ENCODE results near the gene PIK3R2. TPM values are rescaled to one million over a fixed set of nuclear protein-coding genes. Genes with fewer than 3 reads are reported as not detected.

PIK3R2 gene
- total and polyA plus RNA-seq, 2 experiments from 2014 or later = 1.5 to 29.2 TPM

GRCh38 chr19:18211683-18212082, 58.7 kb downstream of the PIK3R2 start:
- no peaks in the 10 kb centered on the region for H4K20me1 ChIP-seq (ENCODE audit: insufficient read depth)
- 79 to 80% methylated on average over 14 of the region's 14 CpGs for WGBS, 2 experiments (ENCODE audit: low coverage in 1 of 2, low lambda C conversion rate in 2 of 2, missing lambda C conversion rate in 2 of 2)

GRCh38 chr19:18214779-18215433, 61.9 kb downstream of the PIK3R2 start:
- Histone ChIP-seq H3K9me3 (ENCODE audit: low read depth) (no peaks in the 10 kb centered on the region), H3K4me3 (no peak overlapping the region), H3K27ac (peak overlapping the region; percentile 18; the same call in 1 of the 2 replicates), H2AFZ (peak overlapping the region; percentile 34; the same call in 1 of the 2 replicates), H3K4me1 (ENCODE audit: insufficient read depth) (peaks cover 8% of the 10 kb centered on the region), H4K20me1 (ENCODE audit: insufficient read depth) (no peaks in the 10 kb centered on the region), H3F3A (ENCODE audit: insufficient read depth) (peaks cover 11% of the 10 kb centered on the region), H3K36me3 (ENCODE audit: low read depth) (no peaks in the 10 kb centered on the region), H3K9me2 (ENCODE audit: insufficient read depth) (no peaks in the 10 kb centered on the region), H3K79me2 (ENCODE audit: insufficient read depth) (no peaks in the 10 kb centered on the region), H3K9ac (no peak overlapping the region), H3K27me3 (replicated peaks; ENCODE audit: insufficient read depth) (no peaks in the 10 kb centered on the region), H3K4me2 (ENCODE audit: unreplicated experiment) (no peak overlapping the region)
- peak; percentile 86 for DNase-seq
- in situ Hi-C loops (cut with MboI) = no loop called here
- TF ChIP-seq EZH2 (IDR thresholded peaks at IDR 0.05; ENCODE audit: insufficient read depth, poor library complexity, severe bottlenecking) (no peak), EZH2phosphoT487 (IDR thresholded peaks at IDR 0.05; ENCODE audit: insufficient read depth, low read depth) (no peak)
- 37 to 43% methylated on average over 7 of the region's 7 CpGs for WGBS, 2 experiments (ENCODE audit: low coverage in 1 of 2, low lambda C conversion rate in 2 of 2, missing lambda C conversion rate in 2 of 2)

More at GRCh38 chr19:18211683-18212082, 58.7 kb downstream of the PIK3R2 start:
- Histone ChIP-seq H3K9me2 (ENCODE audit: insufficient read depth) (no peaks in the 10 kb centered on the region), H3K27me3 (replicated peaks; ENCODE audit: insufficient read depth) (no peaks in the 10 kb centered on the region), H3F3A (ENCODE audit: insufficient read depth) (peaks cover 16% of the 10 kb centered on the region), H3K4me1 (ENCODE audit: insufficient read depth) (peaks cover 16% of the 10 kb centered on the region), H3K9me3 (ENCODE audit: low read depth) (no peaks in the 10 kb centered on the region), H3K4me2 (ENCODE audit: unreplicated experiment) (no peak overlapping the region), H3K27ac (no peak overlapping the region), H2AFZ (no peak overlapping the region), H3K36me3 (ENCODE audit: low read depth) (no peaks in the 10 kb centered on the region), H3K9ac (no peak overlapping the region), H3K4me3 (no peak overlapping the region), H3K79me2 (ENCODE audit: insufficient read depth) (no peaks in the 10 kb centered on the region)
- TF ChIP-seq EZH2 (IDR thresholded peaks at IDR 0.05; ENCODE audit: insufficient read depth, poor library complexity, severe bottlenecking) (no peak), EZH2phosphoT487 (IDR thresholded peaks at IDR 0.05; ENCODE audit: insufficient read depth, low read depth) (no peak)
- in situ Hi-C loops (cut with MboI) = no loop called here
- no peak for DNase-seq

- Histone ChIP-seq H3K4me3 (no peak overlapping the region), H3K4me2 (ENCODE audit: unreplicated experiment) (no peak overlapping the region), H3K27ac (no peak overlapping the region), H3K27me3 (replicated peaks; ENCODE audit: insufficient read depth) (no peaks in the 10 kb centered on the region), H3K36me3 (ENCODE audit: low read depth) (no peaks in the 10 kb centered on the region), H3K9me2 (ENCODE audit: insufficient read depth) (no peaks in the 10 kb centered on the region), H3F3A (ENCODE audit: insufficient read depth) (peaks cover 11% of the 10 kb centered on the region), H3K9me3 (ENCODE audit: low read depth) (no peaks in the 10 kb centered on the region), H3K9ac (no peak overlapping the region), H3K79me2 (ENCODE audit: insufficient read depth) (no peaks in the 10 kb centered on the region), H4K20me1 (ENCODE audit: insufficient read depth) (no peaks in the 10 kb centered on the region), H3K4me1 (ENCODE audit: insufficient read depth) (peaks cover 5% of the 10 kb centered on the region), H2AFZ (no peak overlapping the region)
- no peak for TF ChIP-seq EZH2 (IDR thresholded peaks at IDR 0.05; ENCODE audit: insufficient read depth, poor library complexity, severe bottlenecking)
- no peak for TF ChIP-seq EZH2phosphoT487 (IDR thresholded peaks at IDR 0.05; ENCODE audit: insufficient read depth, low read depth)
- in situ Hi-C loops (cut with MboI) = no loop called here
- 90 to 93% methylated on average over 8 of the region's 8 CpGs for WGBS, 2 experiments (ENCODE audit: low coverage in 1 of 2, low lambda C conversion rate in 2 of 2, missing lambda C conversion rate in 2 of 2)
- DNase-seq = no peak
These were observed 63.8 kb downstream of the PIK3R2 start for GRCh38 chr19:18216789-18217188.

GRCh38 chr19:18218159-18218558, 65.2 kb downstream of the PIK3R2 start:
- no peak for DNase-seq
- WGBS, 2 experiments (ENCODE audit: low coverage in 1 of 2, low lambda C conversion rate in 2 of 2, missing lambda C conversion rate in 2 of 2) = 82 to 86% methylated on average over 16 to 17 of the region's 17 CpGs
- in situ Hi-C loops (cut with MboI) = no loop called here

More at GRCh38 chr19:18218159-18218558, 65.2 kb downstream of the PIK3R2 start:
- Histone ChIP-seq H3K9me2 (ENCODE audit: insufficient read depth) (no peaks in the 10 kb centered on the region), H3K79me2 (ENCODE audit: insufficient read depth) (no peaks in the 10 kb centered on the region), H2AFZ (no peak overlapping the region), H3K4me1 (ENCODE audit: insufficient read depth) (peaks cover 5% of the 10 kb centered on the region), H3K9me3 (ENCODE audit: low read depth) (no peaks in the 10 kb centered on the region), H3K4me3 (no peak overlapping the region), H3K27ac (no peak overlapping the region), H4K20me1 (ENCODE audit: insufficient read depth) (no peaks in the 10 kb centered on the region), H3K36me3 (ENCODE audit: low read depth) (no peaks in the 10 kb centered on the region), H3K27me3 (replicated peaks; ENCODE audit: insufficient read depth) (no peaks in the 10 kb centered on the region), H3K9ac (no peak overlapping the region), H3F3A (ENCODE audit: insufficient read depth) (peaks cover 11% of the 10 kb centered on the region), H3K4me2 (ENCODE audit: unreplicated experiment) (no peak overlapping the region)
- TF ChIP-seq EZH2 (IDR thresholded peaks at IDR 0.05; ENCODE audit: insufficient read depth, poor library complexity, severe bottlenecking) (no peak), EZH2phosphoT487 (IDR thresholded peaks at IDR 0.05; ENCODE audit: insufficient read depth, low read depth) (no peak)
